HTERT RPE-1 (cell line): ENCODE results near the gene SLCO3A1.

Experiments
- in situ Hi-C: fragments of 300-500 bp; cut with MboI; formaldehyde crosslinking; loops from 4 replicates; pipeline ENCODE4 v1.14.3; 2020; ENCODE audit warnings: low sequenced_read_pairs

The SLCO3A1 gene

GRCh38 chr15:91936927-91937326 is 83.4 kb downstream of the SLCO3A1 start:
- in situ Hi-C loops, result no loop called here

GRCh38 chr15:91938136-91938535 is 84.6 kb downstream of the SLCO3A1 start:
- in situ Hi-C loops, result no loop called here

GRCh38 chr15:91939403-91939831 is 85.9 kb downstream of the SLCO3A1 start:
- in situ Hi-C loops, result no loop called here

- in situ Hi-C loops, result no loop called here
Observed at GRCh38 chr15:91940496-91941381, 87.2 kb downstream of the SLCO3A1 start.

- in situ Hi-C loops, result no loop called here
Observed at GRCh38 chr15:91941871-91942658, 88.6 kb downstream of the SLCO3A1 start.

GRCh38 chr15:91942720-91943394 is 89.3 kb downstream of the SLCO3A1 start:
- in situ Hi-C loops, result no loop called here

- in situ Hi-C loops, result no loop called here
Observed at GRCh38 chr15:91944331-91944730, 90.8 kb downstream of the SLCO3A1 start.

GRCh38 chr15:91945385-91945784 is 91.9 kb downstream of the SLCO3A1 start:
- in situ Hi-C loops, result no loop called here

GRCh38 chr15:91946075-91946474 is 92.6 kb downstream of the SLCO3A1 start:
- in situ Hi-C loops, result no loop called here

GRCh38 chr15:91946581-91947292 is 93.2 kb downstream of the SLCO3A1 start:
- in situ Hi-C loops, result no loop called here

GRCh38 chr15:91947293-91947679 is 93.8 kb downstream of the SLCO3A1 start:
- in situ Hi-C loops, result no loop called here

- in situ Hi-C loops, result no loop called here
Observed at GRCh38 chr15:91947683-91948608, 94.4 kb downstream of the SLCO3A1 start.

- in situ Hi-C loops, result no loop called here
Observed at GRCh38 chr15:91949361-91949760, 95.9 kb downstream of the SLCO3A1 start.

- in situ Hi-C loops, result no loop called here
Observed at GRCh38 chr15:91950054-91950453, 96.5 kb downstream of the SLCO3A1 start.

- in situ Hi-C loops, result no loop called here
Observed at GRCh38 chr15:91950631-91951329, 97.3 kb downstream of the SLCO3A1 start.

GRCh38 chr15:91952216-91952615 is 98.7 kb downstream of the SLCO3A1 start:
- in situ Hi-C loops, result no loop called here

- in situ Hi-C loops, result no loop called here
Observed at GRCh38 chr15:91953432-91953831, 99.9 kb downstream of the SLCO3A1 start.

- in situ Hi-C loops, result no loop called here
Observed at GRCh38 chr15:91954292-91954691, 100.8 kb downstream of the SLCO3A1 start.
